NCI-H1105 (cell line): ENCODE data around the gene LYST.

Source experiments
- DNase-seq: peaks from one replicate; lab custom pipeline; 2025; lab: John Stamatoyannopoulos, UW

Gene LYST

GRCh38 chr1:235883261-235883927 lies 16.7 kb upstream of the LYST start:
- peak; percentile 20 for DNase-seq

GRCh38 chr1:235882816-235883215 lies 16.1 kb upstream of the LYST start:
- no peak for DNase-seq

GRCh38 chr1:235881930-235882700 lies 15.4 kb upstream of the LYST start:
- no peak for DNase-seq

- no peak for DNase-seq
Measured at GRCh38 chr1:235878082-235878811, 11.5 kb upstream of the LYST start.

- no peak for DNase-seq
Measured at GRCh38 chr1:235876402-235876841, 9.7 kb upstream of the LYST start.

GRCh38 chr1:235875036-235875597 lies 8.4 kb upstream of the LYST start:
- DNase-seq: no peak

- DNase-seq: no peak
Measured at GRCh38 chr1:235874261-235874660, 7.6 kb upstream of the LYST start.

- DNase-seq: no peak
Measured at GRCh38 chr1:235873571-235873970, 6.9 kb upstream of the LYST start.

- no peak for DNase-seq
Measured at GRCh38 chr1:235873045-235873444, 6.3 kb upstream of the LYST start.

GRCh38 chr1:235872270-235872669 lies 5.6 kb upstream of the LYST start:
- no peak for DNase-seq

GRCh38 chr1:235867903-235868469 lies 1.3 kb upstream of the LYST start:
- DNase-seq: no peak

GRCh38 chr1:235866913-235867845 lies 473 bp upstream of the LYST start:
- peak; percentile 83 for DNase-seq

- DNase-seq: no peak
Measured at GRCh38 chr1:235865565-235866204, 1.0 kb downstream of the LYST start.

GRCh38 chr1:235864931-235865525 lies 1.7 kb downstream of the LYST start:
- no peak for DNase-seq

GRCh38 chr1:235864469-235864868 lies 2.2 kb downstream of the LYST start:
- DNase-seq: no peak

GRCh38 chr1:235863699-235864093 lies 3.0 kb downstream of the LYST start:
- DNase-seq: no peak

- no peak for DNase-seq
Measured at GRCh38 chr1:235861857-235862256, 4.8 kb downstream of the LYST start.

GRCh38 chr1:235860829-235861228 lies 5.9 kb downstream of the LYST start:
- no peak for DNase-seq

GRCh38 chr1:235859789-235860188 lies 6.9 kb downstream of the LYST start:
- DNase-seq: no peak

GRCh38 chr1:235858766-235859165 lies 7.9 kb downstream of the LYST start:
- DNase-seq: no peak
